T-helper 17 cell (primary cell): ENCODE data around the gene COMTD1. TPM values are rescaled to one million over a fixed set of nuclear protein-coding genes. Genes with fewer than 3 reads are reported as not detected.
"Not testable (repeated sequence)": the region's sequence is repeated elsewhere in the genome, so short reads cannot be mapped to it uniquely, and the experiment has no call there.

Experiments used
- ATAC-seq: fragments of 150-1000 bp; cut with Tn5 transposase; 2 replicates; pipeline ENCODE4 v1.10.0; 2021; ENCODE audit warnings: mild to moderate bottlenecking, moderate library complexity
- DNase-seq, 3 donors: peaks; one replicate each; pipeline versions ENCODE4 v3.0.0 to v3.0.0-alpha.2; 2020 to 2021
- H3K9me3 ChIP-seq: one replicate; pipeline ENCODE4 v1.7.0; 2013; ENCODE audit warnings: low read length, mild to moderate bottlenecking; ENCODE audit not compliant: control insufficient read depth, poor library complexity, severe bottlenecking
- H3K27ac Mint-ChIP-seq: one replicate; pipeline ENCODE4 v1.8.0; 2022; ENCODE audit warnings: mild to moderate bottlenecking, moderate library complexity, mixed read lengths
- H3K27me3 Mint-ChIP-seq: one replicate; pipeline ENCODE4 v1.8.0; 2022; ENCODE audit warnings: mixed read lengths
- H3K36me3 Mint-ChIP-seq: one replicate; pipeline ENCODE4 v1.8.0; 2022; ENCODE audit warnings: low read depth, mixed read lengths
- H3K4me1 Mint-ChIP-seq: one replicate; pipeline ENCODE4 v1.8.0; 2022; ENCODE audit warnings: mild to moderate bottlenecking, mixed read lengths
- H3K4me3 Mint-ChIP-seq: one replicate; pipeline ENCODE4 v1.8.0; 2022; ENCODE audit warnings: mild to moderate bottlenecking, moderate library complexity, mixed read lengths
- total RNA-seq, 4 donors: library from RNA in 2 of 4; stranded (reverse) in 2 of 4; gene quantifications; one replicate each; pipeline ENCODE4 v1.2.3 and lab custom pipeline; 2022 to 2026

The COMTD1 gene
- total RNA-seq, 2 donors from 2014 or later = 18.1 to 23.8 TPM

- H3K27me3 Mint-ChIP-seq = no peaks in the 10 kb centered on the region
- no peak for ATAC-seq
Measured at GRCh38 chr10:75191821-75192568, 43.8 kb downstream of the COMTD1 start.

GRCh38 chr10:75189266-75190096 lies 46.3 kb downstream of the COMTD1 start:
- Mint-ChIP-seq H3K27ac (no peak overlapping the region), H3K4me1 (peaks cover 6% of the 10 kb centered on the region), H3K27me3 (no peaks in the 10 kb centered on the region), H3K4me3 (no peak overlapping the region), H3K36me3 (peaks cover 2% of the 10 kb centered on the region)
- H3K9me3 ChIP-seq = no peaks in the 10 kb centered on the region
- ATAC-seq = no peak
- DNase-seq = no peak

More at GRCh38 chr10:75191821-75192568, 43.8 kb downstream of the COMTD1 start:
- Mint-ChIP-seq H3K27ac (no peak overlapping the region), H3K4me1 (peaks cover 9% of the 10 kb centered on the region), H3K4me3 (peak overlapping the region; percentile 63), H3K36me3 (peaks cover 4% of the 10 kb centered on the region)
- DNase-seq = no peak
- H3K9me3 ChIP-seq = no peaks in the 10 kb centered on the region

GRCh38 chr10:75188522-75188921 lies 47.2 kb downstream of the COMTD1 start:
- ATAC-seq, H3K4me1 Mint-ChIP-seq, H3K9me3 ChIP-seq, H3K27me3 Mint-ChIP-seq, H3K4me3 Mint-ChIP-seq, H3K36me3 Mint-ChIP-seq, DNase-seq: not testable (repeated sequence)
- peak overlapping the region; percentile 67 for H3K27ac Mint-ChIP-seq

- Mint-ChIP-seq H3K4me1 (peaks cover 8% of the 10 kb centered on the region), H3K27ac (peak overlapping the region; percentile 67), H3K36me3 (peaks cover 2% of the 10 kb centered on the region), H3K27me3 (no peaks in the 10 kb centered on the region), H3K4me3 (no peak overlapping the region)
- DNase-seq = peak; percentile 28 to 44 (median 44)
- H3K9me3 ChIP-seq = no peaks in the 10 kb centered on the region
- ATAC-seq = peak; percentile 90
Measured at GRCh38 chr10:75187961-75188426, 47.8 kb downstream of the COMTD1 start.

- Mint-ChIP-seq H3K27ac (peak overlapping the region; percentile 67), H3K4me1 (peaks cover 8% of the 10 kb centered on the region), H3K27me3 (no peaks in the 10 kb centered on the region), H3K36me3 (peaks cover 2% of the 10 kb centered on the region), H3K4me3 (no peak overlapping the region)
- ATAC-seq (no peak), DNase-seq (no peak)
- no peaks in the 10 kb centered on the region for H3K9me3 ChIP-seq
Measured at GRCh38 chr10:75186310-75186709, 49.4 kb downstream of the COMTD1 start.

Other genes starting within 250 kb of the COMTD1 start
- 10 to 100 TPM; 25.2 to 34.2 TPM for gene SAMD8, start 124.3 kb downstream of the COMTD1 start, total RNA-seq
- 100 to 1,000 TPM; 109 to 117 TPM for gene VDAC2, start 25.2 kb downstream of the COMTD1 start, total RNA-seq
- under 1 TPM; 0.12 to 0.50 TPM for gene ZNF503, start 165.8 kb upstream of the COMTD1 start, total RNA-seq
- not detected for gene LRMDA, start 195.7 kb upstream of the COMTD1 start, total RNA-seq